Fibroblast of lung (primary cell): Measurements from ENCODE around the gene BIVM. TPM values are rescaled to one million over a fixed set of nuclear protein-coding genes. Genes with fewer than 3 reads are reported as not detected.
A peak's percentile ranks its signal among the peaks of the same experiment; 100 is the strongest.

ENCODE experiments used
- DNase-seq, 2 donors: peaks; one replicate each; pipeline versions ENCODE4 v3.0.0 to v3.0.0-alpha.2; 2010; ENCODE audit warnings: low read depth in 2 of 2
- H2AFZ ChIP-seq: 2 replicates; pipeline ENCODE4 v1.5.1; 2012; ENCODE audit warnings: low read length, control low read depth, inconsistent platforms
- H3K27ac ChIP-seq: 2 replicates; pipeline ENCODE4 v1.5.1; 2011; ENCODE audit warnings: low read length, control low read depth; ENCODE audit not compliant: insufficient read depth
- H3K27me3 ChIP-seq: 2 replicates; pipeline ENCODE4 v1.5.1; 2011; ENCODE audit warnings: mild to moderate bottlenecking, low read length; ENCODE audit not compliant: control insufficient read depth, insufficient read depth
- H3K36me3 ChIP-seq: 2 replicates; pipeline ENCODE4 v1.5.1; 2011; ENCODE audit warnings: low read length; ENCODE audit not compliant: control insufficient read depth, insufficient read depth
- H3K4me1 ChIP-seq: 2 replicates; pipeline ENCODE4 v1.5.1; 2011; ENCODE audit warnings: low read length; ENCODE audit not compliant: control insufficient read depth, insufficient read depth; ENCODE audit errors: extremely low read depth
- H3K4me2 ChIP-seq: 2 replicates; pipeline ENCODE4 v1.5.1; 2011; ENCODE audit warnings: low read length, control low read depth; ENCODE audit not compliant: insufficient read depth; ENCODE audit errors: extremely low read depth
- H3K4me3 ChIP-seq, 4 experiments: fragments of 200-600 bp in 1 of 4; sonication (generic) in 1 of 4; replicated peaks in 1 of 4; 2 replicates each; pipeline ENCODE4 v1.5.1; 2011 to 2016; ENCODE audit warnings: low read length in 4 of 4, low read depth in 3 of 4, mild to moderate bottlenecking in 3 of 4, control low read depth in 2 of 4, inconsistent platforms in 1 of 4, mixed read lengths in 1 of 4; ENCODE audit not compliant: insufficient read depth in 1 of 4; ENCODE audit errors: control extremely low read depth in 1 of 4
- H3K79me2 ChIP-seq: 2 replicates; pipeline ENCODE4 v1.5.1; 2012; ENCODE audit warnings: mild to moderate bottlenecking, low read length, inconsistent platforms; ENCODE audit not compliant: control insufficient read depth, insufficient read depth
- H3K9ac ChIP-seq: 2 replicates; pipeline ENCODE4 v1.5.1; 2011; ENCODE audit warnings: mild to moderate bottlenecking, low read length, control low read depth; ENCODE audit not compliant: insufficient read depth
- H3K9me3 ChIP-seq: 2 replicates; pipeline ENCODE4 v1.5.1; 2012; ENCODE audit warnings: low read depth, low read length; ENCODE audit not compliant: control insufficient read depth, insufficient read depth
- H4K20me1 ChIP-seq: 2 replicates; pipeline ENCODE4 v1.5.1; 2011; ENCODE audit warnings: low read length; ENCODE audit not compliant: control insufficient read depth, insufficient read depth; ENCODE audit errors: extremely low read depth
- CTCF ChIP-seq, 2 donors: IDR thresholded peaks in 1 of 2; conservative IDR thresholded peaks in 1 of 2; 1 replicate in 1 of 2; 2 replicates in 1 of 2; pipeline ENCODE4 v1.5.1; 2011 to 2012; ENCODE audit warnings: low read length in 2 of 2, control low read depth in 1 of 2, inconsistent platforms in 1 of 2, low read depth in 1 of 2, mild to moderate bottlenecking in 1 of 2
- EZH2 ChIP-seq: IDR thresholded peaks from 2 replicates; pipeline ENCODE4 v1.5.1; 2012; ENCODE audit warnings: low read length, control low read depth, mild to moderate bottlenecking; ENCODE audit errors: missing control alignments
- polyA plus RNA-seq, 2 donors: library from polyadenylated mRNA; depleted of rRNA in 1 of 2; stranded (reverse) in 1 of 2; unstranded in 1 of 2; fragments of >200 nt; gene quantifications; 2 replicates each; pipeline ENCODE4 v1.2.1, GENCODE V29; 2011 to 2012; ENCODE audit warnings: missing spikeins in 1 of 2
- total RNA-seq: library from RNA; depleted of rRNA; stranded (reverse); fragments of >200 nt; gene quantifications from 2 replicates; pipeline ENCODE4 v1.2.1, GENCODE V29; 2014

The BIVM gene
- total and polyA plus RNA-seq, 2 donors (not counting 1 experiment from before 2014, with no cell fraction given): 22.3 to 22.4 TPM

GRCh38 chr13:102878481-102878880 lies 79.6 kb downstream of the BIVM start:
- H3K27me3 ChIP-seq: no peaks in the 10 kb centered on the region
- no peak overlapping the region for H3K27ac ChIP-seq
- no peak overlapping the region for H3K4me2 ChIP-seq
- no peaks in the 10 kb centered on the region for H3K79me2 ChIP-seq
- TF ChIP-seq CTCF (conservative IDR thresholded peaks at IDR 0.05 in 1 of 2, IDR thresholded peaks at IDR 0.05 in 1 of 2; ENCODE audit: low read depth in 1 of 2, low read length in 2 of 2): no peak
- no peak for TF ChIP-seq EZH2
- no peak overlapping the region for H2AFZ ChIP-seq
- H3K4me3 ChIP-seq: no peak overlapping the region
- no peaks in the 10 kb centered on the region for H3K9me3 ChIP-seq
- H4K20me1 ChIP-seq: no peaks in the 10 kb centered on the region
- H3K4me1 ChIP-seq: no peaks in the 10 kb centered on the region
- peak; percentile 18 to 95 for DNase-seq
- peaks cover 1% of the 10 kb centered on the region for H3K36me3 ChIP-seq
- no peak overlapping the region for H3K9ac ChIP-seq

DNA sequence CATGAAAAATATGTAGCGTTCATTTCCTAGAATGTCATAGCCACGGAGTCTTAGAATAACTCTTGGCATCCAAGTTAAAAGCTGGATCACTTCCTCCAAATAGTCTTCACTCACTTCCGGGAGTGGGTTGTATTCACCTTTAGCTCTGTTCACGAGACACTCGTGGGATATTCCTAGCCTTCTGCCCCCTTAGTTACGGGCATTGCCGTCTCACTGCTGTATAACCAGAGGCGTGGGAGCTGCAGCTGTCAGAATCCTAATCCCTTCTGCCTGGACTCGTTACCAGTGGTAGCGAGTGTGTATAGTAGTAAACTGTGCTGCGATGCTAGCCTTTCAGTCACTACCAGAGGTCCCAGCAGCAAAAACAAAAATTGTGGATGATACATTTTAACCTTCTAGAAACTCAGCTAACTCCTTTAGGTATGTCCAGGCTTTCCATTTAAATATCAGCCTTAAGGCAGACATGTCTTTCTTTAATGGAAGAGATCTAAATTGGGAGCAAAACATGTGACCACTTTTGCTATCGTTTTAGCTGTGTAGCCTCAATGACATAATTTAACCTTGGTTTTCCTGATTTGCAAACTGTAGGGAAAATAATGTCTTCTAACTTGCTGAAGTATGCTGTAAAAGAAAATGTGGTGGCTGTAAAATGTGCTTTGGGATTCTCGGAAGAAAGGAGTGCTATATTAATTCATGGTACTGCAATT lies 81.0 kb downstream of the BIVM start:
- H3K4me1 ChIP-seq: no peaks in the 10 kb centered on the region
- H3K79me2 ChIP-seq: no peaks in the 10 kb centered on the region
- no peak for TF ChIP-seq CTCF (conservative IDR thresholded peaks at IDR 0.05 in 1 of 2, IDR thresholded peaks at IDR 0.05 in 1 of 2; ENCODE audit: low read depth in 1 of 2, low read length in 2 of 2)
- TF ChIP-seq EZH2: no peak
- no peaks in the 10 kb centered on the region for H4K20me1 ChIP-seq
- no peaks in the 10 kb centered on the region for H3K9me3 ChIP-seq
- no peak overlapping the region for H3K9ac ChIP-seq
- H2AFZ ChIP-seq: no peak overlapping the region
- H3K4me2 ChIP-seq: no peak overlapping the region
- no peaks in the 10 kb centered on the region for H3K27me3 ChIP-seq
- no peak overlapping the region for H3K27ac ChIP-seq
- DNase-seq: no peak
- no peak overlapping the region for H3K4me3 ChIP-seq
- peaks cover 1% of the 10 kb centered on the region for H3K36me3 ChIP-seq

DNA sequence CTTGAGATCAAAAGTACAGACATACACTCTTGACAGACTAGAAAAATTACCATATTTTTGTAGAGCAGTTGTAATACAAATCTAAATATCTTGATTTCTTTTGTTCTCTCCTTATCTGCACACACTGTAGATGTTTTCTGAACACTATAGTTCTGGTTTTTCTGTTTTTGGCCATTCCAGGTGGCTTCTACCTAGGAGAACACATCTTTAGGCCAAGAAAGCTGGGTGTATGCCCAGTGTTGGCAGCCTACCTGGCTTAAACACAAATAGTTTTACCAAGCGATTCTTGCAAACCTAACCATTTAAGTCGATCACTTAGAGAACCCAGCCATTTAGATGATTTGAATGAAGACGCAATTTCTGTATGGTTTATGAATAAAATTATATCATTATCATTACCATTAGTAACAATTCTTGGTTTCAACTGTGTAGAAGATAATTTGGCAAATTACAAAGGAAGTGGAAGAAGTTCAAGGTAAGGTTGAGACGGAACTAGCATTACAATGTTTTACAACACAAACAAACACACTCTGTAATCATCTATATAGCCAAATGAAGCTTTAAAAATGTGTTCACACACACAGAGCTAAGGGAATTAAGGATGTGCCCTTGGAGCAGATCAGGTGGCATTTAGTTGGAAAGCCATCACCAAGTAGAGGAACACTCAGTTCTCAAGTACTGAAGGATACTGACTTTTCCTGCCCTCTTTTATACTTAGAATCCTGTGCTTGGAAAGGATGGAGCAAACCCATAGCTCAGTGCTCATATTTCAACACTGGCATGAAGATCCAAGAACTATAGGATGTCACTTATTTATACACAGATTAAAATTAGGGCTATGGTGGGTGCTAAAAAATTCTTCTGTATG lies 83.1 kb downstream of the BIVM start:
- no peak overlapping the region for H3K27ac ChIP-seq
- H4K20me1 ChIP-seq: no peaks in the 10 kb centered on the region
- H3K4me1 ChIP-seq: no peaks in the 10 kb centered on the region
- H3K9ac ChIP-seq: no peak overlapping the region
- no peaks in the 10 kb centered on the region for H3K9me3 ChIP-seq
- DNase-seq: no peak
- H3K4me2 ChIP-seq: no peak overlapping the region
- no peaks in the 10 kb centered on the region for H3K79me2 ChIP-seq
- no peak overlapping the region for H3K4me3 ChIP-seq
- no peak overlapping the region for H2AFZ ChIP-seq
- no peaks in the 10 kb centered on the region for H3K27me3 ChIP-seq
- H3K36me3 ChIP-seq: no peaks in the 10 kb centered on the region
- no peak for TF ChIP-seq EZH2
- TF ChIP-seq CTCF (conservative IDR thresholded peaks at IDR 0.05 in 1 of 2, IDR thresholded peaks at IDR 0.05 in 1 of 2; ENCODE audit: low read depth in 1 of 2, low read length in 2 of 2): no peak
